Measurements from ENCODE around the gene PMS2.
"Not testable (repeated sequence)": the region's sequence is repeated elsewhere in the genome, so short reads cannot be mapped to it uniquely, and the experiment has no call there.

The PMS2 gene

DNA sequence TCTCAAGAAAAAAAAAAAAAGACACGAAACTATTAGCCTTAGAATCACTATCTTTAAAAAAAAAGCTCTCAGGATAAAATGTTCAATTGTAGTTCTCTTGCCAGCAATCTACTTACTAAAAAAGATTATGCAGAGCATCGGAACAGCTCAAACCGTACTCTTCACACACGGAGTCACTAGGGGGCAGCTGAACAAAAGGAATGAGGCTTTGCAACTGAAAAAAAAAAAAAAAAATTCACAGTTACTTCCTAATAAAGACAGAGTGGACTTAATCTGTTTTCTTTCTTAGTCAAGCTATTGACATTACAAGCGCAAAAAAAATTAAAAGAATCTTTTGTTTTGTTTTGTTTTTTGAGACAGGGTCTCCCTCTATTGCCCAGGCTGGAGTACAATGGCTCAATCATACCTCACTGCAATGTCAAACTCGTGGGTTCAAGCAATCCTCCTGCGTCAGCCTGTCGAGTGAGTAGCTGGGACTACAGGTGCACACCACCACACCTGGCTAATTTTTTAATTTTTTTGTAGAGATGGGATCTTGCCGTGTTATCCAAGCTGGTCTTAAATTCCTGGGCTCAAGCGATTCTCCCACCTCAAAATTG lies 11.5 kb downstream of the PMS2 start:
- ATAC-seq (replicated peaks) (peak; percentile 68), DNase-seq (peak; percentile 38 to 53 (median 51))
- Mint-ChIP-seq H3K36me3 (ENCODE audit: insufficient read depth) (peaks cover 86% of the 10 kb centered on the region), H3K9me3 (no peaks in the 10 kb centered on the region), H3K27ac (no peak overlapping the region), H3K4me3 (no peak overlapping the region), H3K4me1 (ENCODE audit: low read depth in 2 of 2) (no peaks in the 10 kb centered on the region), H3K27me3 (no peaks in the 10 kb centered on the region)

DNA sequence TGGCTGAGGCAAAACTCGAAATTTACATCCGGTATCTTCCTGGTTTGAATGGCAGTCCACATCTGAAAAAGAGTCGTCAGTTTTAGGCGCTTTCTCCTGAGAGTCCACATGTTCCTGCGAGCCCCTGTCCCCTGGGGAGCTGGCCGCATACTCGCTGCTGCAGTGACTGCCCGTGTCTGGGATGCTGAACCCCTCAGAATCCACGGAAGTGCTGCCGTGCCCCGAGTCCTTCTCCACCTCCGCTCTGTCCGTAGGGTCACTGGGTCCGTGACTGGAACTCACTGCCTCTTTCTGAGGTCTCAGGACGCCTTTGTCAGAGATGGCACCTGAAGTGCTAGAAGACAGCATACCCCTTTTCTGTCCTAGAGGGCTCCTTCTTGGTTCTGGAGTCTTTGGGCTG lies 21.8 kb downstream of the PMS2 start:
- ATAC-seq (replicated peaks); DNase-seq; H3K27ac Mint-ChIP-seq; H3K4me1 Mint-ChIP-seq (ENCODE audit: low read depth in 2 of 2); H3K27me3 Mint-ChIP-seq; H3K4me3 Mint-ChIP-seq; H3K9me3 Mint-ChIP-seq: not testable (repeated sequence)
- peaks cover 60% of the 10 kb centered on the region for H3K36me3 Mint-ChIP-seq (ENCODE audit: insufficient read depth)

GRCh38 chr7:5979680-5980314 lies 29.1 kb downstream of the PMS2 start:
- DNase-seq; H3K27ac Mint-ChIP-seq; H3K4me1 Mint-ChIP-seq (ENCODE audit: low read depth in 2 of 2); H3K9me3 Mint-ChIP-seq; H3K4me3 Mint-ChIP-seq; ATAC-seq (replicated peaks); H3K27me3 Mint-ChIP-seq: not testable (repeated sequence)
- peaks cover 36% of the 10 kb centered on the region for H3K36me3 Mint-ChIP-seq (ENCODE audit: insufficient read depth)

DNA sequence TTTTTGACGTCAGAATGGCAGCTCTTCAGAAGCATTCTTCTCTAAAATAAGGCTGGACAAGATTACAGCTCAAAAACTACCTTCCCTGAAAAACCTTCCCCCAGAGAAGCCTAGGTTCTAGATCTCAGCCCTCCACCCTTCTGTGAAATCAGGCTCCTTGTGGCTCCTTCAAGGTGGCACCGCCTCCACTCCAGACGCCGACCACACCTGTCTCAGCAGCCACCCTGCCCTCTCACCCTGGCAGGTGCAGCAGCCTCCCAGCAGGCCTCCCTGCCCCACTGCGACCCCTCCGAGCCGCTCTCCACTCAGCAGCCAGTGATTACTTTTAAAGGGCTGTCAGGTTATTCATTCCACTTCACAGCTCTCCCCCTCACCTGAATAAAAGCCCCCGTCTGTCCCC lies 35.3 kb downstream of the PMS2 start:
- DNase-seq; H3K27me3 Mint-ChIP-seq; H3K4me1 Mint-ChIP-seq (ENCODE audit: low read depth in 2 of 2); H3K9me3 Mint-ChIP-seq; H3K4me3 Mint-ChIP-seq; ATAC-seq (replicated peaks); H3K27ac Mint-ChIP-seq: not testable (repeated sequence)
- peaks cover 12% of the 10 kb centered on the region for H3K36me3 Mint-ChIP-seq (ENCODE audit: insufficient read depth)

GRCh38 chr7:5970347-5970911 lies 38.4 kb downstream of the PMS2 start, which contains the start of gene RSPH10B:
TSS of gene RSPH10B (minus strand) at chr7:5970689. CDS start at chr7:5967116, 3,573 bp downstream.
- H3K4me3 Mint-ChIP-seq; H3K27me3 Mint-ChIP-seq; ATAC-seq (replicated peaks); H3K27ac Mint-ChIP-seq; H3K4me1 Mint-ChIP-seq (ENCODE audit: low read depth in 2 of 2); H3K36me3 Mint-ChIP-seq (ENCODE audit: insufficient read depth); H3K9me3 Mint-ChIP-seq; DNase-seq: not testable (repeated sequence)

DNA sequence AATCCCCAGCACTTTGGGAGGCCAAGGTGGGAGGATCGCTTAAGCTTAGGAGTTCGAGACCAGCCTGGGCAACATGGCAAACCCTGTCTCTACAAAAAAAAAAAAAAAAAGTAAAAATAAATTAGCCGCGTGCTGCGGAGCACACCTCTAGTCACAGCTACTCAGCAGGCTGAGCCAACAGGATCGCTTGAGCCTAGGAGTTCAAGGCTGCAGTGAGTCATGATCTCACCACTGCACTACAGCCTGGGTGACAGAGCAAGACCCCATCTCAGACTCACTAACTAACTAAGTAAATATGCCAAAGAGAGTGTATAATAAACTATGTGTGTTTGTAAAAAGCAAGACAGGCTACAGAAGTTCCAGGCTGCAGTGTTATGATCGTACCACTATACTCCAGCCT lies 45.0 kb downstream of the PMS2 start:
- not testable (repeated sequence) for H3K9me3 Mint-ChIP-seq; H3K36me3 Mint-ChIP-seq (ENCODE audit: insufficient read depth); H3K4me3 Mint-ChIP-seq; H3K27me3 Mint-ChIP-seq; ATAC-seq (replicated peaks); H3K4me1 Mint-ChIP-seq (ENCODE audit: low read depth in 2 of 2); H3K27ac Mint-ChIP-seq; DNase-seq

GRCh38 chr7:5963205-5963604 lies 45.6 kb downstream of the PMS2 start:
- H3K4me3 Mint-ChIP-seq; H3K36me3 Mint-ChIP-seq (ENCODE audit: insufficient read depth); ATAC-seq (replicated peaks); H3K27ac Mint-ChIP-seq; H3K27me3 Mint-ChIP-seq; H3K4me1 Mint-ChIP-seq (ENCODE audit: low read depth in 2 of 2); DNase-seq; H3K9me3 Mint-ChIP-seq: not testable (repeated sequence)

DNA sequence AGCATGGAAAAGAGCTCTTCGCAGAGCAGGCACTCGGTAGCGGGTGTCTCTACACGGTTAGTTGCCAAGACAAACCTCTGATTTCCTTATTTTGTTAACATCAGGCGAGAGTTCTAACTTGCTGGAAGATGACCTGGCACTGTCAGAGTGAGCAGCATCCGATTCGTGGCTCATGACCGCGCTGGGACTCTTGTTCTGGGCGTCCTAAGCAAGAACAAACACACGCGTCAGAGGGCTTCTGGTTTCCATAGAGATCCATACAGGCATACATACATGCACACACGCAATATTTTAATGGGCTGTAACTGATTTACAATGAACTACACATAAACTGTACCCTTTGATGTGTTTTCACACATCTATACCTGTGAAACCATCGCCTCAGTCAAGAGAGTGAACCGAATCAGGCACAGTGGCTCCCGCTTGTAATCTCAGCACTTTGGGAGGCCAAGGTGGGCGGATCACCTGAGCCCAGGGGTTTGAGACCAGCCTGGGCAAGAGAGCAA lies 73.9 kb downstream of the PMS2 start:
- not testable (repeated sequence) for H3K27me3 Mint-ChIP-seq; H3K27ac Mint-ChIP-seq; H3K4me3 Mint-ChIP-seq; H3K9me3 Mint-ChIP-seq; H3K4me1 Mint-ChIP-seq (ENCODE audit: low read depth in 2 of 2); DNase-seq; H3K36me3 Mint-ChIP-seq (ENCODE audit: insufficient read depth)
- peak; percentile 92 for ATAC-seq (replicated peaks)

GRCh38 chr7:5931905-5932644 lies 76.8 kb downstream of the PMS2 start:
- not testable (repeated sequence) for ATAC-seq (replicated peaks); H3K4me1 Mint-ChIP-seq (ENCODE audit: low read depth in 2 of 2); H3K27me3 Mint-ChIP-seq; H3K27ac Mint-ChIP-seq; H3K4me3 Mint-ChIP-seq; DNase-seq; H3K36me3 Mint-ChIP-seq (ENCODE audit: insufficient read depth); H3K9me3 Mint-ChIP-seq

DNA sequence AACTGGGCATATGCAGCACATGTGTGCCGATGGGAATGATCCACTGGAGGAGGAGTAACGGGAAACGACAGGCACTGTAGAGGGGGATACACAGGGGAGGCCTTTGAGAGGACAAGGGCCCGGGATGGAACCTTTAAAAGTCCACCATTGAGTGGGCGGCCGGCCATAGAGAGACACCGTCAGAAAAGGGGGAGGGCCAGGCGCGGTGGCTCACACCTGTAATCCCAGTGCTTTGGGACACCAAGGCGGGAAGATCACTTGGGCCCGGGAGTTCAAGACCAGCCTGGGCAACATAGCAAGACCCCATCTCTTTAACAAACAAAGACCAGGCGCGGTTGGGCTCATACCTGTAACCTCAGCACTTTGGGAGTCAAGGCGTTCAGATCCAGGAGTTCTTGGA lies 77.6 kb downstream of the PMS2 start:
- not testable (repeated sequence) for H3K9me3 Mint-ChIP-seq; H3K27me3 Mint-ChIP-seq; H3K36me3 Mint-ChIP-seq (ENCODE audit: insufficient read depth); ATAC-seq (replicated peaks); H3K4me1 Mint-ChIP-seq (ENCODE audit: low read depth in 2 of 2); H3K27ac Mint-ChIP-seq; H3K4me3 Mint-ChIP-seq; DNase-seq

DNA sequence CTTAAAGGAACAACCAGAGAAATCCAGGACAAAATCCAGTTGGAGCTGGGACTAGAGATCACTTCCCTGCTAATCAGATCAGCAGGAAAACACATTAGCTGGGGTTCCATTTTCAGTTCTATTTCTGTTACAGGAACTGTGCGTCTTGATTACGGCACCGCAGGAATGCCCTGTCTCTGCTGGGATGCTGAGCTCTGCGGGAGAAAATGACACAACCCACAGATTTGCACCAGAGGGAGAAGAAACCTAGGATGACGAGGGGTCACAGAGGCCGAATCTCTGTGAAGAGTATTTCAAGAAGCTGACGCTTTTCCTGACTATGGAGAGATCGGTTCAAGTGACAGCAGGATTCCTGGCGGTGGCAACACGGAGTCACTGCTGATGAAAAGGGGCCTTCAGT lies 78.6 kb downstream of the PMS2 start:
- H3K9me3 Mint-ChIP-seq, H3K27ac Mint-ChIP-seq: not testable (repeated sequence)

DNA sequence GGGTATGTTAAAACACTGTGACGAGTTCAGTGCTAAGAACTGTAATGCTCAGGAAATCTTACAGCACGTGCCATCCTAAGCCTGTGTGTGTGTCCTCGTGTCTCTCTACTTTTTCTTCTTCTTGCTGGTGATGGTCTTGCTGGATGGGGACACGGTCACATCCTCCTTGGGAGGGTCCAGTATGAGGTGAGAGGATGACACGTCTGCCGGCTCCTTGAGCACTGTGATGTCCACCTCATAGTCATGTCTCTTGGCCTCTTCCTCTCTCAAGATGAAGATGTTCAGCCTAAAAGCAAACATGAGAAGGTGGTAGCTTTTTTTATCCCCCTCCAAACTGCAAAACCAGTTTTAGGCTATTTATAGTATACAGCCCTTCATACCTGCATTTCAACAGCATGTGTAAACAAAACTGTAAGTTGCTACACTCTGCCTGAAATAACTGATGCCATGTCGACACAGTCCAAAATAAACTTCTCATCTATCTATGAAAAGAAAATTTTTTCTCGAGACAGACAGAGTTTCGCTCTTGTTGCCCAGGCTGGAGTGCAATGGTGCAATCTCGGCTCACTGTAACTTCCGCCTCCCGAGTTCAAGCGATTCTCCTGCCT lies 82.5 kb downstream of the PMS2 start:
- H3K27ac Mint-ChIP-seq; H3K4me1 Mint-ChIP-seq (ENCODE audit: low read depth in 2 of 2); DNase-seq; H3K27me3 Mint-ChIP-seq; H3K9me3 Mint-ChIP-seq; ATAC-seq (replicated peaks); H3K36me3 Mint-ChIP-seq (ENCODE audit: insufficient read depth); H3K4me3 Mint-ChIP-seq: not testable (repeated sequence)

More for the DNA sequence above, 78.6 kb downstream of the PMS2 start:
- not testable (repeated sequence) for DNase-seq; H3K4me3 Mint-ChIP-seq; H3K36me3 Mint-ChIP-seq (ENCODE audit: insufficient read depth); H3K27me3 Mint-ChIP-seq; H3K4me1 Mint-ChIP-seq (ENCODE audit: low read depth in 2 of 2); ATAC-seq (replicated peaks)

- peaks cover 16% of the 10 kb centered on the region for H3K36me3 Mint-ChIP-seq (ENCODE audit: insufficient read depth)
- not testable (repeated sequence) for H3K27me3 Mint-ChIP-seq; DNase-seq; H3K9me3 Mint-ChIP-seq; H3K4me1 Mint-ChIP-seq (ENCODE audit: low read depth in 2 of 2); H3K4me3 Mint-ChIP-seq; H3K27ac Mint-ChIP-seq; ATAC-seq (replicated peaks)
Measured at GRCh38 chr7:5924630-5925029, 84.2 kb downstream of the PMS2 start.
